Naive B cell (primary cell): Measurements from ENCODE around the gene P4HB. TPM values are rescaled to one million over a fixed set of nuclear protein-coding genes. Genes with fewer than 3 reads are reported as not detected.
A peak's percentile ranks its signal among the peaks of the same experiment; 100 is the strongest.

Experiments
- ATAC-seq, 2 donors: fragments of 150-1000 bp; cut with Tn5 transposase; 2 replicates each; pipeline ENCODE4 v1.10.0; 2021; ENCODE audit warnings: low read depth in 2 of 2, mild to moderate bottlenecking in 2 of 2, moderate library complexity in 2 of 2
- DNase-seq: peaks from one replicate; pipeline ENCODE4 v3.0.0; 2022
- H3K27ac Mint-ChIP-seq, 6 donors: one replicate each; pipeline ENCODE4 v1.8.0; 2020 to 2022; ENCODE audit warnings: mild to moderate bottlenecking in 6 of 6, mixed read lengths in 6 of 6, moderate library complexity in 5 of 6, inconsistent platforms in 2 of 6
- H3K27me3 Mint-ChIP-seq, 3 donors: one replicate each; pipeline ENCODE4 v1.8.0; 2021 to 2022; ENCODE audit warnings: mixed read lengths in 3 of 3, mild to moderate bottlenecking in 1 of 3
- H3K36me3 Mint-ChIP-seq, 2 donors: one replicate each; pipeline ENCODE4 v1.8.0; 2020 to 2022; ENCODE audit warnings: mixed read lengths in 2 of 2, inconsistent platforms in 1 of 2, mild to moderate bottlenecking in 1 of 2
- H3K4me1 Mint-ChIP-seq, 3 donors: one replicate each; pipeline ENCODE4 v1.8.0; 2020 to 2022; ENCODE audit warnings: mixed read lengths in 3 of 3, inconsistent platforms in 1 of 3, mild to moderate bottlenecking in 1 of 3, moderate library complexity in 1 of 3
- H3K4me3 Mint-ChIP-seq, 8 donors: one replicate each; pipeline ENCODE4 v1.8.0; 2020 to 2022; ENCODE audit warnings: mild to moderate bottlenecking in 8 of 8, mixed read lengths in 8 of 8, moderate library complexity in 8 of 8, inconsistent platforms in 2 of 8
- H3K9me3 Mint-ChIP-seq, 7 donors: one replicate each; pipeline ENCODE4 v1.8.0; 2020 to 2022; ENCODE audit warnings: mixed read lengths in 7 of 7, mild to moderate bottlenecking in 5 of 7, inconsistent platforms in 2 of 7, moderate library complexity in 1 of 7
- polyA plus RNA-seq, 6 donors: library from polyadenylated mRNA; unstranded; fragments of 300-500 nt; fragmentation: Illumina TruSeq; gene quantifications; one replicate each; pipeline ENCODE4 v1.2.3, GENCODE V29; 2021; ENCODE audit warnings: low read depth in 6 of 6

Gene P4HB
- polyA plus RNA-seq, 6 donors from 2014 or later, result 139 to 192 (median 158) TPM

- no peak overlapping the region for H3K4me3 Mint-ChIP-seq
- ATAC-seq, result no peak
- no peaks in the 10 kb centered on the region for H3K36me3 Mint-ChIP-seq
- peaks cover 4 to 22% (median 18%) of the 10 kb centered on the region in 3 donors for H3K27me3 Mint-ChIP-seq
- H3K4me1 Mint-ChIP-seq, result no peaks in the 10 kb centered on the region
- H3K27ac Mint-ChIP-seq, result no peak overlapping the region
- no peaks in the 10 kb centered on the region for H3K9me3 Mint-ChIP-seq
- DNase-seq, result no peak
Observed at GRCh38 chr17:81819708-81820107, 40.6 kb downstream of the P4HB start.

GRCh38 chr17:81817758-81818147, 42.6 kb downstream of the P4HB start:
- H3K27me3 Mint-ChIP-seq, result peaks cover 4 to 22% (median 18%) of the 10 kb centered on the region in 3 donors
- no peak overlapping the region for H3K4me3 Mint-ChIP-seq
- ATAC-seq, result no peak
- H3K4me1 Mint-ChIP-seq, result no peaks in the 10 kb centered on the region
- no peak for DNase-seq
- no peaks in the 10 kb centered on the region for H3K9me3 Mint-ChIP-seq
- no peak overlapping the region for H3K27ac Mint-ChIP-seq
- no peaks in the 10 kb centered on the region for H3K36me3 Mint-ChIP-seq

- DNase-seq (no peak), ATAC-seq (no peak)
- H3K27ac Mint-ChIP-seq, result no peak overlapping the region
- no peaks in the 10 kb centered on the region for H3K4me1 Mint-ChIP-seq
- no peaks in the 10 kb centered on the region for H3K9me3 Mint-ChIP-seq
- H3K4me3 Mint-ChIP-seq, result no peak overlapping the region
- peaks cover 4 to 24% (median 23%) of the 10 kb centered on the region in 3 donors for H3K27me3 Mint-ChIP-seq
- no peaks in the 10 kb centered on the region for H3K36me3 Mint-ChIP-seq
Observed at GRCh38 chr17:81815646-81815986, 44.7 kb downstream of the P4HB start.

DNA sequence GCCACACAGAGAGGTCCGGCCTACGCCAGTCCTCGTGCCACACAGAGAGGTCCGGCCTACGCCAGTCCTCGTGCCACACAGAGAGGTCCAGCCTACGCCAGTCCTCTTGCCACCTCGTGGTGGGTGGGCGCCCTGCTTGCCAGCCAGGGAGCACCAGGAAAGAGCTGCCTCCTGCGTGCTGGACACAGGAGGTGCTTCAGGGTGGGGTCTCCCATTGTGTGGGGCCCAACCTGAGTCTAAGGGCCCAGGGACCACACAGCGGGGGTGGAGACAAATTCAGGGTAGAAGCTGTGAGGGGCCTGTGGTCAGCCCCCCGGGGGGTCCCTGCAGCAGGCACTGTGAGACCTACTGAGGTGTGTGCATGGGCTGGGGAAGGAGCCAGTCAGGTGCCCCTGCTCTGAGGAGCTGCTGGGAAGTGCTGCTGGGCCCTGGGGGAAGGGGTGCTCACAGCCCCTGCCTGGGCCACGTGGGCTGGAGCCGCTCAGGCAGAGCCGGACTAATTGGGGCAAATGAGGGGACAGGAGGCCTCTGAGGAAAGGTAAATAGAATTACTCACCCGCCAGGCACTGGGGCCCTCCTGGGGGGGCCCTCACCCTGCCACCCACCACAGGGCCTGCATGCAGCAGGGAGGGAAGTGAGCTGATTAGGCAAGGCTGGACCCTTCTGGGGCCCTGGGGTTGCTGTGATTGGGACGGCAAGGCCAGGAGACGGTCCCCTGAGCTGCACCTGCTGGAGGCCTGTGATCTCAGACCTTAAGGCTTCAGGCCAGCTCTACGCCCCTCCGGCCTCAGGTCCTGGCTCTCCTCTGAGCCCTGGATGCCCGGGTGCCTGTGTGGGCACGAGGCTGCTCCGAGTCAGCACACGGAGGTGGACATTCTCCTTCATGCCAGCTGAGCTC, 45.3 kb downstream of the P4HB start:
- DNase-seq (no peak), ATAC-seq (no peak)
- H3K4me3 Mint-ChIP-seq, result no peak overlapping the region
- no peaks in the 10 kb centered on the region for H3K4me1 Mint-ChIP-seq
- peaks cover 4 to 30% (median 29%) of the 10 kb centered on the region in 3 donors for H3K27me3 Mint-ChIP-seq
- no peaks in the 10 kb centered on the region for H3K9me3 Mint-ChIP-seq
- no peaks in the 10 kb centered on the region for H3K36me3 Mint-ChIP-seq
- H3K27ac Mint-ChIP-seq, result no peak overlapping the region

GRCh38 chr17:81813861-81814683, 46.3 kb downstream of the P4HB start:
- Mint-ChIP-seq H3K4me3 (no peak overlapping the region), H3K27me3 (peaks cover 10 to 39% (median 39%) of the 10 kb centered on the region in 3 donors), H3K36me3 (no peaks in the 10 kb centered on the region), H3K9me3 (no peaks in the 10 kb centered on the region), H3K4me1 (peaks cover 0 to 2% (median 0%) of the 10 kb centered on the region in 3 donors), H3K27ac (no peak overlapping the region)
- ATAC-seq, result no peak
- DNase-seq, result no peak

DNA sequence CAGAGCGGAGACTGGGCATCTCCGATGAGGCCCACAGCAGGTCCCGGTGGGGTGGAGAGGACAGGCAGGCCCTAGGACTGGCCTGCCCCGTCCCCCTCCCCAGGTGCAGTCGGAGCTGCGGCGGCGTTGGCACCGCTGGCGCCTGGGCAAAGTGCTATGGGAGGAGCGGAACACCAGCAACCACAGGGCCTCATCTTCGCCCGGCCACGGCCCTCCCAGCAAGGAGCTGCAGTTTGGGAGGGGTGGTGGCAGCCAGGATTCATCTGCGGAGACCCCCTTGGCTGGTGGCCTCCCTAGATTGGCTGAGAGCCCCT, 47.0 kb downstream of the P4HB start:
- Mint-ChIP-seq H3K27ac (no peak overlapping the region), H3K27me3 (peaks cover 13 to 45% (median 43%) of the 10 kb centered on the region in 3 donors), H3K4me1 (peaks cover 0 to 4% (median 0%) of the 10 kb centered on the region in 3 donors), H3K9me3 (no peaks in the 10 kb centered on the region), H3K36me3 (no peaks in the 10 kb centered on the region), H3K4me3 (no peak overlapping the region)
- no peak for DNase-seq
- ATAC-seq, result no peak

GRCh38 chr17:81812571-81813370, 47.6 kb downstream of the P4HB start:
- DNase-seq, result no peak
- no peak overlapping the region for H3K4me3 Mint-ChIP-seq
- H3K27me3 Mint-ChIP-seq, result peaks cover 13 to 46% (median 41%) of the 10 kb centered on the region in 3 donors
- H3K36me3 Mint-ChIP-seq, result no peaks in the 10 kb centered on the region
- no peaks in the 10 kb centered on the region for H3K9me3 Mint-ChIP-seq
- no peak for ATAC-seq
- no peak overlapping the region for H3K27ac Mint-ChIP-seq
- peaks cover 0 to 4% (median 0%) of the 10 kb centered on the region in 3 donors for H3K4me1 Mint-ChIP-seq

GRCh38 chr17:81811705-81812570, 48.4 kb downstream of the P4HB start:
- H3K27ac Mint-ChIP-seq, result no peak overlapping the region
- H3K4me3 Mint-ChIP-seq, result no peak overlapping the region
- ATAC-seq, result no peak
- no peaks in the 10 kb centered on the region for H3K9me3 Mint-ChIP-seq
- no peak for DNase-seq
- no peaks in the 10 kb centered on the region for H3K36me3 Mint-ChIP-seq
- peaks cover 0 to 4% (median 0%) of the 10 kb centered on the region in 3 donors for H3K4me1 Mint-ChIP-seq
- peaks cover 13 to 47% (median 37%) of the 10 kb centered on the region in 3 donors for H3K27me3 Mint-ChIP-seq

GRCh38 chr17:81810892-81811704, 49.2 kb downstream of the P4HB start:
- ATAC-seq, result no peak
- H3K27ac Mint-ChIP-seq, result no peak overlapping the region
- no peaks in the 10 kb centered on the region for H3K36me3 Mint-ChIP-seq
- peaks cover 10 to 47% (median 29%) of the 10 kb centered on the region in 3 donors for H3K27me3 Mint-ChIP-seq
- no peak overlapping the region for H3K4me3 Mint-ChIP-seq
- peaks cover 0 to 4% (median 0%) of the 10 kb centered on the region in 3 donors for H3K4me1 Mint-ChIP-seq
- DNase-seq, result no peak
- H3K9me3 Mint-ChIP-seq, result no peaks in the 10 kb centered on the region

GRCh38 chr17:81810476-81810875, 49.9 kb downstream of the P4HB start:
- Mint-ChIP-seq H3K4me3 (no peak overlapping the region), H3K27ac (no peak overlapping the region), H3K36me3 (no peaks in the 10 kb centered on the region), H3K4me1 (peaks cover 0 to 4% (median 0%) of the 10 kb centered on the region in 3 donors), H3K9me3 (no peaks in the 10 kb centered on the region), H3K27me3 (peaks cover 8 to 48% (median 26%) of the 10 kb centered on the region in 3 donors)
- no peak for DNase-seq
- no peak for ATAC-seq

DNA sequence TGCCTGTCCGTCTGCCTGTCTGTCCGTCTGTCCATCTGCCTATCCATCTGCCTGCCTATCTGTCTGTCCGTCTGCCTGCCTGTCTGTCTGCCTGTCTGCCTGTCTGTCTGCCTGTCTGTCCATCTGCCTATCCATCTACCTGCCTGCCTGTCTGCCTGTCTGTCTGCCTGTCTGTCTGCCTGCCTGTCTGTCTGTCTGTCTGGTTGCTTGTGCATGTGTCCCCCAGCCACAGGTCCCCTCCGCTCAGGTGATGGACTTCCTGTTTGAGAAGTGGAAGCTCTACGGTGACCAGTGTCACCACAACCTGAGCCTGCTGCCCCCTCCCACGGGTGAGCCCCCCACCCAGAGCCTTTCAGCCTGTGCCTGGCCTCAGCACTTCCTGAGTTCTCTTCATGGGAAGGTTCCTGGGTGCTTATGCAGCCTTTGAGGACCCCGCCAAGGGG, 50.8 kb downstream of the P4HB start:
- no peak for DNase-seq
- Mint-ChIP-seq H3K4me1 (peaks cover 0 to 8% (median 5%) of the 10 kb centered on the region in 3 donors), H3K36me3 (no peaks in the 10 kb centered on the region), H3K27me3 (peaks cover 8 to 55% (median 26%) of the 10 kb centered on the region in 3 donors), H3K4me3 (no peak overlapping the region), H3K9me3 (no peaks in the 10 kb centered on the region), H3K27ac (peak overlapping the region in 1 of 6 donors; percentile 9)
- no peak for ATAC-seq
